Measurements from ENCODE around the gene TAF1D. TPM values are rescaled to one million over a fixed set of nuclear protein-coding genes. Genes with fewer than 3 reads are reported as not detected.

The TAF1D gene
- total RNA-seq, 4 donors from 2014 or later, result 96.5 to 208 (median 165) TPM

DNA sequence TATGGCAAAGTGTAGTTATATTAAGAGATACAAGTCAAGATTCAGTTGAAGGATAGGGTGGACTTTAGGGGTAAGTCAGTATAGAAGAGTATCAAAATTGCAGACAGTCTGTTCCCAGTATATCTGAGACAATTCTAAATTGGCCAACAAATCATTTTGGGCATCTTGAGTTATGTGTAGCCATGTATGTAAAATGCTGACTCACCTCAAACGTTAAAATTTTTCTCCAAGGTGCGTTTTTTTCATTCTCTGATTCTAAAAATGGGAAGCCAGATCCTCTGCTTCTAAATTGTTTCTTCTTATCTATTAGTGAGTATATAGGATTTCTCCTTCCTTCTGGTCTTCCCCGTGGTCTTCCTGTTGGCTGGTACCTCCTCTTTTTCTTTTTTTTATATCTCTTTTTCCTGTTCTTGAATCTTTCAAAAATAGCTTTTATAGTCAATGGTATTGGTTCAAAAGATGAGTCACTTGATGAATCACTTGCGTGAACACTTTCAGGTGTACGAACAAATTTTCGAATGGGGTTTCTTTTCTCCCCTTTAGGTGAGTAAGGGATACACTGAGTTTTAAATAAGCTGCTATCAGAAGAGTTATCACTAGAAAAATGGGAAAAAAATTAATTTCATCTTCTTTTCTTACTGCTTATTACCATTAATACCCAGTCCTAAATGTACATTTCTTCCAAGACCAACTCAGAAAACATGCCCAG, 3.2 kb downstream of the TAF1D start:
- TF ChIP-seq, protein P1, sequence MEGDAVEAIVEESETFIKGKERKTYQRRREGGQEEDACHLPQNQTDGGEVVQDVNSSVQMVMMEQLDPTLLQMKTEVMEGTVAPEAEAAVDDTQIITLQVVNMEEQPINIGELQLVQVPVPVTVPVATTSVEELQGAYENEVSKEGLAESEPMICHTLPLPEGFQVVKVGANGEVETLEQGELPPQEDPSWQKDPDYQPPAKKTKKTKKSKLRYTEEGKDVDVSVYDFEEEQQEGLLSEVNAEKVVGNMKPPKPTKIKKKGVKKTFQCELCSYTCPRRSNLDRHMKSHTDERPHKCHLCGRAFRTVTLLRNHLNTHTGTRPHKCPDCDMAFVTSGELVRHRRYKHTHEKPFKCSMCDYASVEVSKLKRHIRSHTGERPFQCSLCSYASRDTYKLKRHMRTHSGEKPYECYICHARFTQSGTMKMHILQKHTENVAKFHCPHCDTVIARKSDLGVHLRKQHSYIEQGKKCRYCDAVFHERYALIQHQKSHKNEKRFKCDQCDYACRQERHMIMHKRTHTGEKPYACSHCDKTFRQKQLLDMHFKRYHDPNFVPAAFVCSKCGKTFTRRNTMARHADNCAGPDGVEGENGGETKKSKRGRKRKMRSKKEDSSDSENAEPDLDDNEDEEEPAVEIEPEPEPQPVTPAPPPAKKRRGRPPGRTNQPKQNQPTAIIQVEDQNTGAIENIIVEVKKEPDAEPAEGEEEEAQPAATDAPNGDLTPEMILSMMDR (IDR thresholded peaks at IDR 0.05; ENCODE audit: low read depth), result no peak

DNA sequence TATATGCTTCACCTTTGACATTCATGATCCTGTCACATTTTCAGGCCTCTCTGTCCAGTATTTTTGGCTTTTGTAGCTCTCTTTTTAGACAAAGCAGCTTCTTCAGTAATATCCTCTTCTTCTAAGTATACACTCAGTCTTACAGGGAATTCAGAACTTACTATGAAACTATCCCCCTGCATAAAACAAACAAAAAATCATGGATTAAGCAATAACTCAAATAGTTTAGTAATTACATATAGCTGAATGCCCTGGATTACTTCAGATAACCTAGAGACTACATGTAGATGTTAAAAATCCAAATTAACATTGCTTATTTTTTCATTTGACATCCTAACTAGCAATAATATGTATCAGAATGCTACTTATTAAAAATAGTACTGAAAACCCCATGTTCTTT, 5.2 kb downstream of the TAF1D start:
- TF ChIP-seq, protein P1 (IDR thresholded peaks at IDR 0.05; ENCODE audit: low read depth), result no peak

DNA sequence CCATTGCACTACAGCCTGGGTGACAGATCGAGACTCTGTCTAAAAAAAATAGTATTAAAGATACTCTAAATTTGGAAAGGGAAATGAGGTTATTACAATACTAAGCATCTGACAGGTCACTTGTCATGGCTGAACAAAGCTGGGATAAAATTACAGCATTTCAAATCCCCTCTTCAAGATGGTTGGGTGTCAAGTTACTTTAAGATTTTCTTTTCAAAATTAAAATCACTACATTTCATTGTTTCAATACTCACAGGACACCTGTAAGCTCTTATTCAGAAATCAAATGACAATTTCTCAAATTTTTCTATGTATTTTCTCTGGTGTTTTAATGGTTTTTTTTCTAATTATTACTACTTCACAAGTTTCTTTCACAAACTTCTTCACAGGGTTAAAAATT, 5.7 kb downstream of the TAF1D start:
- TF ChIP-seq, protein P1 (IDR thresholded peaks at IDR 0.05; ENCODE audit: low read depth), result no peak

DNA sequence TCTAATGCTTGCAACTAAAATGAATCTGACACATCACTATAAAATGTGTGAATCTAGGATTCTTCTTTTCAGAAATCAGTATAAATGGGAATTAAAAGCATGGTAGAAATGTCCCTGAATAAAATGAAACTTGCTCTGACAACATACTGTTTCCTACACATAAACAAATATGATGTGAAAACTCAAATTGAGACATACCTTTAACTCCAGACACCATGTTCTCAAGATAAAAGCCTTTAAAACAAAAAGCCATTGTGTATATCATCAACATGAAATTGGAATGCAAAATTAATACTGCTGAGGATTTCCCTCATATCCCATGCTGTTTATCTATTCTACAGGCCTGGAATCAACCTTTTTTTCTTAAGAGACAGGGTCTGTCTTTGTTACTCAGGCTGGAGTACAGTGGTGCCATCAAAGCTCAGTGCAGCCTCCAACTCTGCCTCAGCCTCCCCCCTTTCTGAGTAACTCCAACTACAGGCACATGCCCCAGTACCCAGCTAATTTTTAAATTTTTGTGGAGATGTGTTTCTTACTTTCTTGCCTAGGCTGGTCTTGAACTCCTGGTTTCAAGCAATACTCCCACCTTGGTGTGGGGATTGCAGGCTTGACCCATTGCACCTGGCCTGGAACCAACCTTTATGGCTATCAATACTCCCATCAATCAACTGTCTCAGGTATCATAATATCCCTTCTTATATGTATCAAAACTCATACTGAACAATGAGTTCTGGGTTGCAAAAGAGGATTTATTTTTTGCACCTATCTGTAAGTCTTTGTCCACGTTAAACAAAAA, 6.7 kb downstream of the TAF1D start:
- TF ChIP-seq, protein P1 (IDR thresholded peaks at IDR 0.05; ENCODE audit: low read depth), result no peak

DNA sequence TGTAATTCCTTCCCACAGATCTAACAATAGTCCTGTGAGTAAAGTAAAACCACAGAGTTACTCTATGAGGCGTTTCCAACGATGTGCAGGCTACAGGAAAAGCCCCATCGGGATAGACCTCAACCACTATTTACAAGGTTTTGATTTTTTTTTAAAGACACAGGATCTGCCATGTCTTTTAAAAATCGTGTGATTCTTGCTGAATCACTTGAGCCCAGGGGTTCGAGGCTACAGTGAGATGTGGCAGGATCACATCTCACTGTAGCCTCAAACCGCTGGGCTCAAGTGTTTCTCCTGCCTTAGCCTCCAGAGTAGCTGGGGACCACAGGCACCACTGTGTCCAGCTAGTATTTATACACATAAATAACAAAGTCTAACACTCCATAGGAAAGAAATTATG, 7.8 kb downstream of the TAF1D start:
- TF ChIP-seq, protein P1 (IDR thresholded peaks at IDR 0.05; ENCODE audit: low read depth), result no peak

DNA sequence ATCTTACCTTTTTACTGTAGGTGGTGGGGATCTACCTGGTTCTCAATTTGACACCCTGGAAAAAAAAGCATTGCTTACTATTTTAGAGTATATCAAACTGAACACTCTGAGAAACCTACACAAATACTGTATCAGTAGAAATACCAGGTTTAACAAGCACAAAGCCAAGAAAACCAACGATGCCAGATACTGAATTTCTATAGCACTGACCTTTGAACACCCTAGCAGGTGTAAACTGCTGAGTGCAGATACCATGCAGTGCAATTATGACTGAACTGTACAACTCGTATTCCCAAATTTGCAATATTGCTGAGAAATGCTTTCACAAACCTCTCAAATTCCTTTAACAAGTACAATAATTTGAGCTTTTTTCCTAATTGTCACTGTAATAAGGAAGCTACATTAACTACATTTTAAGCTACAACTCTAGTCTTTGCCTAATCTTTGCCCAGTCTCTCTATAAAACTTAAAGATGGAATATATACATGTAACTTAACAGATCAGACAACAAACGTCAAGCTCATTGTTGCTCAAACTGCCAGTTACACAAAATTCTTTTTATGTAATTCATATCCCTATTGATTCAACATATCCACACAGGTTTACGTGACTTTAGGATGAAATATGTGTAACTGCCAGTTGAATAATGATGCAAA, 8.9 kb downstream of the TAF1D start:
- TF ChIP-seq, protein P1 (IDR thresholded peaks at IDR 0.05; ENCODE audit: low read depth), result no peak
